Measurements from ENCODE around the gene DIAPH2. TPM values are rescaled to one million over a fixed set of nuclear protein-coding genes. Genes with fewer than 3 reads are reported as not detected.
A peak's percentile ranks its signal among the peaks of the same experiment; 100 is the strongest.

Gene DIAPH2
- total and polyA plus RNA-seq, 4 donors: 7.2 to 57.6 (median 15.5) TPM

DNA sequence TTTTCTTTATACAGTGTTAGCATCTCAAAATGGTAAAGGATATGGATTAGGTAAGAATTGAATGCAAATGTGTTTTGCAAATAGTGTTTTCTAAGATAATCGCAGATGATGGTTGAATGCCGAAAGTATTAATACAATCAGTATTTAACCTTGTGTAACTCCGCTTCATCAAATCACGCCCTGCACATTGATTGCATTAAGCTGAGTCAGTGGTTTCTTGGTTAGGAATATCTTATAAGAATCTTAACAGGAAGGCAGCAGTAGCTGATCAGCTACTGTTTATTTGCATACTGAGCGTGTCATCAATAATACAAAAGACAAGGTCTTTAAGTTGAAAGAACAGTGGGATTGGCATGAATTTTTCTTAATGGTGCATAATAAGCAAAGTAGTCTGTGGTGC lies 744.5 kb downstream of the DIAPH2 start:
- H3K27me3 ChIP-seq (ENCODE audit: control insufficient read depth in 3 of 3, insufficient read depth in 3 of 3, low read length in 2 of 3): peaks cover 0 to 8% (median 0%) of the 10 kb centered on the region in 3 donors
- H3K4me3 ChIP-seq: no peak overlapping the region
- no peaks in the 10 kb centered on the region for H3K9me3 ChIP-seq (ENCODE audit: control insufficient read depth in 4 of 4, insufficient read depth in 3 of 4, low read length in 3 of 4)
- H3K4me1 ChIP-seq (ENCODE audit: control insufficient read depth in 5 of 5, insufficient read depth in 5 of 5, low read length in 5 of 5): no peaks in the 10 kb centered on the region
- DNase-seq: no peak
- H3K9ac ChIP-seq (ENCODE audit: insufficient read depth in 1 of 2, low read length in 2 of 2): no peak overlapping the region
- no peak for ATAC-seq (ENCODE audit: insufficient read depth, low FRiP score)
- H3K27ac ChIP-seq (ENCODE audit: low read depth in 1 of 2, low read length in 1 of 2): no peak overlapping the region
- TF ChIP-seq, protein P1, sequence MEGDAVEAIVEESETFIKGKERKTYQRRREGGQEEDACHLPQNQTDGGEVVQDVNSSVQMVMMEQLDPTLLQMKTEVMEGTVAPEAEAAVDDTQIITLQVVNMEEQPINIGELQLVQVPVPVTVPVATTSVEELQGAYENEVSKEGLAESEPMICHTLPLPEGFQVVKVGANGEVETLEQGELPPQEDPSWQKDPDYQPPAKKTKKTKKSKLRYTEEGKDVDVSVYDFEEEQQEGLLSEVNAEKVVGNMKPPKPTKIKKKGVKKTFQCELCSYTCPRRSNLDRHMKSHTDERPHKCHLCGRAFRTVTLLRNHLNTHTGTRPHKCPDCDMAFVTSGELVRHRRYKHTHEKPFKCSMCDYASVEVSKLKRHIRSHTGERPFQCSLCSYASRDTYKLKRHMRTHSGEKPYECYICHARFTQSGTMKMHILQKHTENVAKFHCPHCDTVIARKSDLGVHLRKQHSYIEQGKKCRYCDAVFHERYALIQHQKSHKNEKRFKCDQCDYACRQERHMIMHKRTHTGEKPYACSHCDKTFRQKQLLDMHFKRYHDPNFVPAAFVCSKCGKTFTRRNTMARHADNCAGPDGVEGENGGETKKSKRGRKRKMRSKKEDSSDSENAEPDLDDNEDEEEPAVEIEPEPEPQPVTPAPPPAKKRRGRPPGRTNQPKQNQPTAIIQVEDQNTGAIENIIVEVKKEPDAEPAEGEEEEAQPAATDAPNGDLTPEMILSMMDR (IDR thresholded peaks at IDR 0.05; ENCODE audit: control extremely low read depth, extremely low read depth): no peak
- WGBS, 2 donors: 96% methylated on average over 5 of the region's 5 CpGs
- H3K36me3 ChIP-seq (ENCODE audit: control insufficient read depth in 4 of 4, insufficient read depth in 4 of 4, low read length in 4 of 4): peaks cover 0 to 3% (median 0%) of the 10 kb centered on the region in 4 donors

DNA sequence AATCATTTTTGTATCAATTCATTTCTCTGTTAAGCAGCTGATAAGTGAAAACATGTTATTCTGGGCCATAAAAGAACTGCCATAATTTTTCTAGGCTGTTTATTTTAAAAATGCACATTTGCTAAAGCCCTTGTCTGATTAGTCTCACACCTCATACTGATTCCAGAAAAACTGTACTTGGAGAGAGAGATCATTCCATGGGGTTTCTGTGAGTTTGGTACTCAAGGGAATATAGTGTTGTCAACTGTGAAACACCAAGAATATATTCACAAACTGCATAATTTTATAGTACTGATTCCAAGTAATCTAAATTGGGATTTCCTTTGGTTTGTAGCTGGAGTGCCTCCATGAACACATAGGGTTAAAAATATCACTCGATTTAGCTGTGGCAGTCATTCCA lies 746.6 kb downstream of the DIAPH2 start:
- no peaks in the 10 kb centered on the region for H3K9me3 ChIP-seq (ENCODE audit: control insufficient read depth in 4 of 4, insufficient read depth in 3 of 4, low read length in 3 of 4)
- no peak overlapping the region for H3K4me3 ChIP-seq
- TF ChIP-seq, protein P1 (IDR thresholded peaks at IDR 0.05; ENCODE audit: control extremely low read depth, extremely low read depth): no peak
- no peaks in the 10 kb centered on the region for H3K4me1 ChIP-seq (ENCODE audit: control insufficient read depth in 5 of 5, insufficient read depth in 5 of 5, low read length in 5 of 5)
- H3K27me3 ChIP-seq (ENCODE audit: control insufficient read depth in 3 of 3, insufficient read depth in 3 of 3, low read length in 2 of 3): peaks cover 0 to 10% (median 0%) of the 10 kb centered on the region in 3 donors
- no peak overlapping the region for H3K27ac ChIP-seq (ENCODE audit: low read depth in 1 of 2, low read length in 1 of 2)
- no peak overlapping the region for H3K9ac ChIP-seq (ENCODE audit: insufficient read depth in 1 of 2, low read length in 2 of 2)
- 74 to 96% methylated on average over 1 of the region's 1 CpG for WGBS, 2 donors
- DNase-seq (no peak), ATAC-seq (ENCODE audit: insufficient read depth, low FRiP score) (no peak)
- H3K36me3 ChIP-seq (ENCODE audit: control insufficient read depth in 4 of 4, insufficient read depth in 4 of 4, low read length in 4 of 4): peaks cover 0 to 3% (median 0%) of the 10 kb centered on the region in 4 donors

DNA sequence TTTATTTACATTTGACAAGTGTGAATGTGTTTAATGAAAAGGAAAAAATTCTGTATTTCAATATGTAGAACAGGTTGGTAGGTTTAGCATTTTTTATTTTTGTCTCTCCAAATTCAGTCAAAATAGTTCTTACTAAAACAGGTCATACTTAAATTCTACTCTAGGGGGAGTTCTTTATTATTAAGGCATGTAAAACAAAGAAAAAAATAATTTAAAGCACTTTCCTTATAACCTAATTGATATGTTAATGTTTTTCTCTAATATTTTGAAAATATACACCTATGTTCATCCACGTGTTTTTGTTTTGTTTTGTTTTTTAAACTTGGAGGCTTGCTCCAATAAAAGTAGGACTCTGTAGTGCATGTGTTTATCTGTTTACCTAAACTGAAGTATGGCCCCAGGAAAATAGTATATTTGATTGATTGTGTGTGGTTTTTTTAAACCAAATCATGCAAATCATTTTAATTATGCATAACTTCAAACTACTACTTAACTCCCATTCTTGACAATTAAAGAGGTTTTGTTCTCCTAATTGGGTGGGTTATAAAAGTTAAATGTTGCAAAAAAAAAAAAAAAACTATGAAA lies 761.7 kb downstream of the DIAPH2 start:
- Histone ChIP-seq H3K27me3 (ENCODE audit: control insufficient read depth in 3 of 3, insufficient read depth in 3 of 3, low read length in 2 of 3) (peaks cover 0 to 11% (median 0%) of the 10 kb centered on the region in 3 donors), H3K36me3 (ENCODE audit: control insufficient read depth in 4 of 4, insufficient read depth in 4 of 4, low read length in 4 of 4) (no peaks in the 10 kb centered on the region), H3K4me1 (ENCODE audit: control insufficient read depth in 5 of 5, insufficient read depth in 5 of 5, low read length in 5 of 5) (no peaks in the 10 kb centered on the region), H3K9me3 (ENCODE audit: control insufficient read depth in 4 of 4, insufficient read depth in 3 of 4, low read length in 3 of 4) (no peaks in the 10 kb centered on the region), H3K9ac (ENCODE audit: insufficient read depth in 1 of 2, low read length in 2 of 2) (no peak overlapping the region), H3K27ac (ENCODE audit: low read depth in 1 of 2, low read length in 1 of 2) (no peak overlapping the region), H3K4me3 (no peak overlapping the region)
- ATAC-seq (ENCODE audit: insufficient read depth, low FRiP score) (no peak), DNase-seq (peak in 1 of 3 donors; percentile 4)
- WGBS, 2 donors: 71 to 94% methylated on average over 1 of the region's 1 CpG
- TF ChIP-seq, protein P1 (IDR thresholded peaks at IDR 0.05; ENCODE audit: control extremely low read depth, extremely low read depth): no peak

DNA sequence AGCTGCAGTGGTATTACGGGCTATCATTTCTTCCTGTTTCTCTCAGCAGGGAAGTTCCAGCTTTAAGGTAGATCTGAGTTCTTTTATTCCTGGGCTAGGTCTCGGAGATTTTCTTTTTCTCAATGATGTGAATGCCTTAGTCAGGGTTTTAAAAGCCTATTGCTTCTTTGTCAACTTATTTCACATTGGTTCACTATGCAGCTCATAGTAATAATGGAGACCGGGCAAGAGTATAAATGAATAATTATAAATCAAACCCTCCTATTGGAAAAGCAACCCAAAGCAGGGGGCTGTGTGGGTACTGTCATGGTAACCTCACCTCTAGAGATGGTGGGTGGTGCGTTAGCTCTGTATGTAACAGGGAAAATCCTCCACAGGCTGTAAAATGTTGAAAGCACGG lies 762.7 kb downstream of the DIAPH2 start:
- 83 to 87% methylated on average over 5 of the region's 5 CpGs for WGBS, 2 donors

More for the DNA sequence above, 762.7 kb downstream of the DIAPH2 start:
- ATAC-seq (ENCODE audit: insufficient read depth, low FRiP score) (no peak), DNase-seq (no peak)
- no peak overlapping the region for H3K27ac ChIP-seq (ENCODE audit: low read depth in 1 of 2, low read length in 1 of 2)
- H3K36me3 ChIP-seq (ENCODE audit: control insufficient read depth in 4 of 4, insufficient read depth in 4 of 4, low read length in 4 of 4): no peaks in the 10 kb centered on the region
- no peaks in the 10 kb centered on the region for H3K9me3 ChIP-seq (ENCODE audit: control insufficient read depth in 4 of 4, insufficient read depth in 3 of 4, low read length in 3 of 4)
- H3K4me3 ChIP-seq: no peak overlapping the region
- no peaks in the 10 kb centered on the region for H3K4me1 ChIP-seq (ENCODE audit: control insufficient read depth in 5 of 5, insufficient read depth in 5 of 5, low read length in 5 of 5)
- no peak overlapping the region for H3K9ac ChIP-seq (ENCODE audit: insufficient read depth in 1 of 2, low read length in 2 of 2)
- H3K27me3 ChIP-seq (ENCODE audit: control insufficient read depth in 3 of 3, insufficient read depth in 3 of 3, low read length in 2 of 3): peaks cover 0 to 14% (median 0%) of the 10 kb centered on the region in 3 donors
- TF ChIP-seq, protein P1 (IDR thresholded peaks at IDR 0.05; ENCODE audit: control extremely low read depth, extremely low read depth): no peak
